Measurements from ENCODE around the gene CALD1.
A peak's percentile ranks its signal among the peaks of the same experiment; 100 is the strongest.

- TF ChIP-seq CTCF (IDR thresholded peaks at IDR 0.05): no peak
- TF ChIP-seq POLR2A (IDR thresholded peaks at IDR 0.05): peak in 1 of 2 donors; percentile 20
Observed at GRCh38 chr7:134789967-134790685, 10.7 kb downstream of the CALD1 start.
